HepG2 (cell line): Measurements from ENCODE around the gene ZNF792. TPM values are rescaled to one million over a fixed set of nuclear protein-coding genes. Genes with fewer than 3 reads are reported as not detected.

Source experiments
- ATAC-seq: fragments of 200-7000 bp; cut with Tn5 transposase; 3 replicates; pipeline ENCODE4 v1.9.1; 2020; ENCODE audit warnings: mild to moderate bottlenecking, moderate library complexity
- BruUV-seq: library from RNA; stranded (reverse); fragments of 400-500 nt; replicated peaks from 2 replicates; lab custom pipeline; 2021; lab: Mats Ljungman, UMichigan
- CTCF ChIA-PET: fragments of 300-600 bp; formaldehyde crosslinking; extraction: SDS; loops from one replicate; lab custom pipeline; 2021; ENCODE audit warnings: low total read pairs, inconsistent platforms, low intra/inter-chr PET ratio; lab: Yijun Ruan, JAX
- POLR2A ChIA-PET: fragments of 350-600 bp; sonication (Branson Sonifier 250); formaldehyde crosslinking; loops from one replicate; lab custom pipeline; 2020; ENCODE audit warnings: antibody characterized with exemption, inconsistent platforms; lab: Yijun Ruan, JAX
- DNase-seq: peaks from one replicate; pipeline ENCODE4 v3.0.0-alpha.2; 2015; ENCODE audit warnings: low spot score
- FAIRE-seq: peaks from 3 replicates; lab custom pipeline; 2011; peaks lifted over from hg19 to GRCh38; lab: Jason Lieb, UNC
- H2AFZ ChIP-seq: one replicate; pipeline ENCODE4 v1.6.1; 2011; ENCODE audit warnings: low read length, inconsistent platforms
- H3K27ac ChIP-seq: fragments of 300-600 bp; 3 replicates; pipeline ENCODE4 v1.8.0; 2011; ENCODE audit warnings: mixed run types, mild to moderate bottlenecking, mixed read lengths, low read length, inconsistent platforms; ENCODE audit not compliant: insufficient read depth; ENCODE audit errors: extremely low read length
- H3K27me3 ChIP-seq, 2 experiments: fragments of 200-600 bp in 1 of 2; 2 replicates in 1 of 2; 3 replicates in 1 of 2; pipeline versions ENCODE4 v1.6.0 to v1.8.0; 2011; ENCODE audit warnings: low read length in 2 of 2, mild to moderate bottlenecking in 2 of 2, moderate library complexity in 2 of 2, inconsistent platforms in 1 of 2; ENCODE audit not compliant: insufficient read depth in 2 of 2, control insufficient read depth in 1 of 2
- H3K36me3 ChIP-seq, 2 experiments: fragments of 200-600 bp in 1 of 2; replicated peaks in 1 of 2; 2 replicates in 1 of 2; 3 replicates in 1 of 2; pipeline versions ENCODE4 v1.5.1 to v1.8.0; 2011; ENCODE audit warnings: low read length in 2 of 2, inconsistent platforms in 1 of 2; ENCODE audit not compliant: insufficient read depth in 2 of 2, control insufficient read depth in 1 of 2
- H3K4me1 ChIP-seq: 2 replicates; pipeline ENCODE4 v1.5.1; 2012; ENCODE audit warnings: low read length, inconsistent platforms; ENCODE audit not compliant: insufficient read depth
- H3K4me2 ChIP-seq: 2 replicates; pipeline ENCODE4 v1.6.0; 2011; ENCODE audit warnings: low read depth, low read length, inconsistent platforms
- H3K4me3 ChIP-seq, 3 experiments: fragments of 200-600 bp in 1 of 3; sonication (generic), shearing (Covaris generic) in 1 of 3; replicated peaks in 1 of 3; 2 replicates each; pipeline ENCODE4 v1.5.1; 2011 to 2016; ENCODE audit warnings: low read length in 3 of 3, inconsistent platforms in 2 of 3, low read depth in 2 of 3, mild to moderate bottlenecking in 2 of 3, control low read depth in 1 of 3, mixed read lengths in 1 of 3; ENCODE audit not compliant: insufficient read depth in 1 of 3
- H3K79me2 ChIP-seq: one replicate; pipeline ENCODE4 v1.6.1; 2011; ENCODE audit warnings: low read length, inconsistent platforms; ENCODE audit not compliant: insufficient read depth
- H3K9ac ChIP-seq: 2 replicates; pipeline ENCODE4 v1.6.0; 2011; ENCODE audit warnings: mild to moderate bottlenecking, low read depth, low read length, inconsistent platforms; ENCODE audit not compliant: insufficient read depth
- H3K9me3 ChIP-seq: 2 replicates; pipeline ENCODE4 v1.5.1; 2012; ENCODE audit warnings: mild to moderate bottlenecking, low read length
- H4K20me1 ChIP-seq: 2 replicates; pipeline ENCODE4 v1.6.0; 2011; ENCODE audit warnings: inconsistent platforms, mild to moderate bottlenecking, low read length, moderate library complexity; ENCODE audit not compliant: insufficient read depth
- MNT ChIP-seq: fragments of 450-650 bp; IDR thresholded peaks from 2 replicates; pipeline ENCODE4 v1.6.1; 2016
- YEATS4 ChIP-seq: sonication (generic); formaldehyde crosslinking; IDR thresholded peaks from 2 replicates; pipeline ENCODE4 v1.4.0; 2020; ENCODE audit warnings: missing genetic modification reagents, borderline replicate concordance
- ZBTB38 ChIP-seq: sonication (generic); formaldehyde crosslinking; IDR thresholded peaks from 2 replicates; pipeline ENCODE4 v1.5.1; 2020; ENCODE audit warnings: mild to moderate bottlenecking, missing genetic modification reagents
- ZNF687 ChIP-seq: sonication (generic); formaldehyde crosslinking; IDR thresholded peaks from 2 replicates; pipeline ENCODE4 v1.5.1; 2020; ENCODE audit warnings: mild to moderate bottlenecking, missing genetic modification reagents, moderate library complexity
- WGBS: methylation state at CpG from one replicate; pipeline ENCODE4 v1.1.6; 2017; ENCODE audit warnings: low lambda C conversion rate; 5-methylcytosine and 5-hydroxymethylcytosine counted together
- in situ Hi-C: cut with HindIII; loops from 2 replicates; pipeline ENCODE4 v1.10.0; 2017; ENCODE audit warnings: low pct_unique_long_range_greater_than_20kb; ENCODE audit not compliant: extremely low pct_ligation_motif_present
- intact Hi-C: fragments of 100-400 bp; cut with micrococcal nuclease; formaldehyde crosslinking; loops from one replicate; pipeline ENCODE4 v1.10.0; 2022; ENCODE audit not compliant: unreplicated experiment
- polyA plus RNA-seq, 8 experiments: library from polyadenylated mRNA; depleted of rRNA in 3 of 8; stranded (reverse) in 7 of 8; unstranded in 1 of 8; fragments of >200 nt; fragmentation: Illumina TruSeq in 4 of 8; extraction: Trizol in 4 of 8; gene quantifications; 2 replicates each; pipeline versions ENCODE4 v1.2.1 to v1.2.3, GENCODE V29; 2011 to 2016; ENCODE audit warnings: low read depth in 4 of 8, missing spikeins in 1 of 8, mixed read lengths in 1 of 8; ENCODE audit not compliant: insufficient read depth in 1 of 8
- total RNA-seq, 5 experiments: library from RNA; depleted of rRNA; stranded (reverse); fragments of >200 nt; fragmentation: Illumina TruSeq; extraction: Trizol; gene quantifications; 2 replicates each; pipeline ENCODE4 v1.2.3, GENCODE V29; 2016; ENCODE audit warnings: low read depth in 1 of 5

Gene ZNF792
- total and polyA plus RNA-seq, 2 of the 13 experiments (the other 11 are each of a cell fraction or from before 2014, with no cell fraction given): 5.5 to 11.5 TPM

- FAIRE-seq: no peak
- no peak for TF ChIP-seq YEATS4 (CRISPR knock-in tag)
- TF ChIP-seq ZNF687 (CRISPR knock-in tag): peak; percentile 39
- peak; percentile 75 for TF ChIP-seq MNT
- peak; percentile 66; the same call in 1 of the 2 replicates for TF ChIP-seq ZBTB38 (CRISPR knock-in tag)
- TF ChIP-seq, all 625 proteins: peak for 3
- peak overlapping the region; percentile 81 to 86 (median 81); a peak in 5 of 6 replicates for H3K4me3 ChIP-seq
- ATAC-seq: no peak
- no TSS peak for BruUV-seq
- in situ Hi-C loops (no loop called here), intact Hi-C loops (no loop called here)
- no peaks in the 10 kb centered on the region for H3K9me3 ChIP-seq
- H3K36me3 ChIP-seq: peaks cover 4% of the 10 kb centered on the region in 2 experiments; a peak in 4 of 5 replicates
- ChIA-PET POLR2A (interaction anchor here (2.6 kb wide), 1 partner anchor 41 kb away, joined by 9 read pairs; no protein-coding TSS in a partner anchor), CTCF (interaction anchor here (1.1 kb wide), 1 partner anchor 11 kb away, joined by 3 read pairs; no protein-coding TSS in a partner anchor)
- no peaks in the 10 kb centered on the region; a peak in 1 of 5 replicates for H3K27me3 ChIP-seq
- 89% methylated on average over 11 of the region's 11 CpGs for WGBS
- H3K4me1 ChIP-seq: peaks cover 81% of the 10 kb centered on the region
- peak overlapping the region; percentile 47; the same call in 1 of the 2 replicates for H3K9ac ChIP-seq
- peak overlapping the region; percentile 26 for H3K27ac ChIP-seq
- no peak overlapping the region for H2AFZ ChIP-seq
- DNase-seq: no peak
- H4K20me1 ChIP-seq: peaks cover 46% of the 10 kb centered on the region
- peak overlapping the region; percentile 79 for H3K4me2 ChIP-seq
- peaks cover 54% of the 10 kb centered on the region for H3K79me2 ChIP-seq
Measured at GRCh38 chr19:35002037-35002535, 38.1 kb upstream of the ZNF792 start.
